Spleen (tissue), 11 donors: ENCODE measurements around the gene PREP. TPM values are rescaled to one million over a fixed set of nuclear protein-coding genes. Genes with fewer than 3 reads are reported as not detected.

Source experiments
- DNase-seq: peaks from one replicate; pipeline ENCODE4 v3.0.0-alpha.2; 2020
- H3K27ac ChIP-seq, 8 donors: fragments of 200-600 bp; sonication (generic) in 7 of 8; 1 replicate in 4 of 8; 2 replicates in 4 of 8; pipeline versions ENCODE4 v1.5.0 to v1.8.0; 2016 to 2021; ENCODE audit warnings: inconsistent platforms in 4 of 8, mild to moderate bottlenecking in 4 of 8, moderate library complexity in 1 of 8
- H3K27me3 ChIP-seq, 7 donors: fragments of 200-600 bp; sonication (generic) in 6 of 7; replicated peaks in 1 of 7; 1 replicate in 4 of 7; 2 replicates in 3 of 7; pipeline versions ENCODE4 v1.5.0 to v1.8.0; 2016 to 2021; ENCODE audit warnings: inconsistent platforms in 3 of 7, mild to moderate bottlenecking in 1 of 7
- H3K36me3 ChIP-seq, 6 donors: fragments of 200-600 bp; sonication (generic) in 5 of 6; 1 replicate in 4 of 6; 2 replicates in 2 of 6; pipeline versions ENCODE4 v1.5.0 to v1.8.0; 2016 to 2021; ENCODE audit warnings: inconsistent platforms in 2 of 6
- H3K4me1 ChIP-seq, 6 donors: fragments of 200-600 bp; sonication (generic) in 5 of 6; 1 replicate in 3 of 6; 2 replicates in 3 of 6; pipeline versions ENCODE4 v1.5.0 to v1.8.0; 2016 to 2021; ENCODE audit warnings: inconsistent platforms in 3 of 6
- H3K4me3 ChIP-seq, 8 donors: fragments of 200-600 bp; sonication (generic) in 7 of 8; 1 replicate in 4 of 8; 2 replicates in 4 of 8; pipeline versions ENCODE4 v1.5.0 to v1.8.0; 2016 to 2021; ENCODE audit warnings: inconsistent platforms in 4 of 8, mild to moderate bottlenecking in 4 of 8, moderate library complexity in 2 of 8
- H3K9me3 ChIP-seq, 8 donors: fragments of 200-600 bp; sonication (generic) in 7 of 8; 1 replicate in 4 of 8; 2 replicates in 4 of 8; pipeline versions ENCODE4 v1.5.0 to v1.8.0; 2016 to 2021; ENCODE audit warnings: inconsistent platforms in 4 of 8
- POLR2A ChIP-seq, 3 donors: fragments of 450-650 bp; IDR thresholded peaks; one replicate each; pipeline ENCODE4 v1.5.1; 2017; ENCODE audit warnings: antibody characterized with exemption in 3 of 3, mild to moderate bottlenecking in 1 of 3
- POLR2AphosphoS5 ChIP-seq, 3 donors: sonication (generic); formaldehyde crosslinking; IDR thresholded peaks; one replicate each; pipeline ENCODE4 v1.5.1; 2017; ENCODE audit warnings: antibody characterized with exemption in 3 of 3
- WGBS, 5 donors: extraction: QIAGEN DNeasy Blood & Tissue Kit in 3 of 5; methylation state at CpG; one replicate each; pipeline versions ENCODE4 v1.1.5 to v1.1.7; 2013 to 2018; 5-methylcytosine and 5-hydroxymethylcytosine counted together
- intact Hi-C: fragments of 100-400 bp; cut with DNase I; formaldehyde crosslinking; loops from one replicate; pipeline ENCODE4 v1.15.0; 2023; ENCODE audit warnings: low total_unique reads
- polyA plus RNA-seq, 3 donors: library from polyadenylated mRNA; stranded (reverse); fragments of 200-250 nt; gene quantifications; one replicate each; pipeline ENCODE4 v1.2.1, GENCODE V29; 2013
- total RNA-seq, 7 donors: library from RNA; depleted of rRNA in 3 of 7; stranded (reverse); fragments of >200 nt in 3 of 7; fragmentation: NEBNext Ultra II Directional in 4 of 7; extraction: Animal tissue kit (Norgen Biotek cat#: 25700) in 4 of 7; gene quantifications; one replicate each; pipeline versions ENCODE4 v1.1.0 to v1.2.1, GENCODE V29; 2016 to 2021
- TF ChIP-seq, protein P1 (sequence below), 11 experiments: fragments of 200-600 bp in 7 of 11; fragments of 450-650 bp in 4 of 11; sonication (generic) in 4 of 11; IDR thresholded peaks in 8 of 11; conservative IDR thresholded peaks in 3 of 11; 1 replicate in 7 of 11; 2 replicates in 4 of 11; pipeline versions ENCODE4 v1.4.0 to v1.8.0; 2016 to 2021; ENCODE audit warnings: antibody characterized with exemption in 11 of 11, inconsistent platforms in 4 of 11, mild to moderate bottlenecking in 1 of 11
- donor health status: healthy with polysubstance abuse.
- donor health status: DM: no; HTN: no; CAD: no; lungs with moderate emphysema.
- donor health status: DM: no; HTN: no; CAD: no.
- donor health status: Bipolar disorder and iron deficiency.
- donor health status: healthy.
- donor health status: DM: no; HTN: no; CAD: no.
- donor health status: DM: yes; HTN: yes; CAD: no.

Gene PREP
- total and polyA plus RNA-seq, 10 donors, result 9.8 to 22.9 (median 18.5) TPM

DNA sequence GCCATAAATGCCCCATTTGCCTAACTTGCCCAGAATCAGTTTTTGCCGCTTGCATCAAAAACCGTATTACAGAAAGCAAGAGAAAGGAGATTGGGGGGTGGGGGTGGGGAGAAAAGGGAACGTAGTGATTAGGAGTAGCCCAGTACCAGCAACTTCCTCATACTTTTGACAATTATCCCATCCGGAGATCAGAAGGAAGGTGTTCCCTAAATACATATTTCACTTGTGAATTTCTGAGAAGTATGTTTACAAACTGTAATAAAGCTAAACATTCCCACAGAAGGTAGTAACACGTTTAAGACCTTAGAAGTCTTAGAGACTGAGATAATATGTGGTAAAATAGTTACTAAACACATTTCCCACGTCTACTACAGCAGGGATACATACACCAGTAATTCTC is 14.5 kb downstream of the PREP start:
- 58 to 84% (median 73%) methylated on average over 6 of the region's 6 CpGs for WGBS, 5 donors
- intact Hi-C loops, result no loop called here
- Histone ChIP-seq H3K4me3 (no peak overlapping the region), H3K27ac (no peak overlapping the region), H3K9me3 (no peaks in the 10 kb centered on the region), H3K27me3 (no peaks in the 10 kb centered on the region), H3K4me1 (peaks cover 0 to 8% (median 0%) of the 10 kb centered on the region in 6 donors), H3K36me3 (peaks cover 0 to 73% (median 0%) of the 10 kb centered on the region in 6 donors)
- DNase-seq, result no peak
- TF ChIP-seq, protein P1, sequence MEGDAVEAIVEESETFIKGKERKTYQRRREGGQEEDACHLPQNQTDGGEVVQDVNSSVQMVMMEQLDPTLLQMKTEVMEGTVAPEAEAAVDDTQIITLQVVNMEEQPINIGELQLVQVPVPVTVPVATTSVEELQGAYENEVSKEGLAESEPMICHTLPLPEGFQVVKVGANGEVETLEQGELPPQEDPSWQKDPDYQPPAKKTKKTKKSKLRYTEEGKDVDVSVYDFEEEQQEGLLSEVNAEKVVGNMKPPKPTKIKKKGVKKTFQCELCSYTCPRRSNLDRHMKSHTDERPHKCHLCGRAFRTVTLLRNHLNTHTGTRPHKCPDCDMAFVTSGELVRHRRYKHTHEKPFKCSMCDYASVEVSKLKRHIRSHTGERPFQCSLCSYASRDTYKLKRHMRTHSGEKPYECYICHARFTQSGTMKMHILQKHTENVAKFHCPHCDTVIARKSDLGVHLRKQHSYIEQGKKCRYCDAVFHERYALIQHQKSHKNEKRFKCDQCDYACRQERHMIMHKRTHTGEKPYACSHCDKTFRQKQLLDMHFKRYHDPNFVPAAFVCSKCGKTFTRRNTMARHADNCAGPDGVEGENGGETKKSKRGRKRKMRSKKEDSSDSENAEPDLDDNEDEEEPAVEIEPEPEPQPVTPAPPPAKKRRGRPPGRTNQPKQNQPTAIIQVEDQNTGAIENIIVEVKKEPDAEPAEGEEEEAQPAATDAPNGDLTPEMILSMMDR (IDR thresholded peaks at IDR 0.05 in 8 of 11, conservative IDR thresholded peaks at IDR 0.05 in 3 of 11), result no peak
- TF ChIP-seq POLR2A (IDR thresholded peaks at IDR 0.05) (no peak), POLR2AphosphoS5 (IDR thresholded peaks at IDR 0.05) (no peak)

DNA sequence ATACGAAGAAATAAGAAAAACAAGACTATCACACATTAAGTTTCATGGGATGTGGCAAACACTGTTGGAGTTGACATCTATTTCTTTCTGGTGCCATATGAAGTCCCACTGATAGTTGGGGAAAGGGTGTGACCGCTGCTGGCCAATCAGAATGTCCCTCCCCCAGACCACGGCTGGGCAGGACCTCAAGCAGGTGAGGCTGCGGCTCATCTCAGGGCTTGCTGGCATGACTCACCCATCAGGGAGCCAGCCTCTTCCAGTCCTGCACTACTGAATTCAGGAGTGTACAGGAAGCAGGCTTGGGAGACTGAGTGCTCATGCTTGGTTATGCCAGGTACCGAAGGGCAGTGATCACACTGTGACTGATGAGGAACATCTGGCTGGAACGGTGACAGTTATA is 18.9 kb downstream of the PREP start:
- H3K36me3 ChIP-seq, result peaks cover 0 to 50% (median 0%) of the 10 kb centered on the region in 6 donors
- no peaks in the 10 kb centered on the region for H3K27me3 ChIP-seq
- no peak for TF ChIP-seq POLR2AphosphoS5 (IDR thresholded peaks at IDR 0.05)
- TF ChIP-seq, protein P1 (IDR thresholded peaks at IDR 0.05 in 8 of 11, conservative IDR thresholded peaks at IDR 0.05 in 3 of 11), result no peak
- TF ChIP-seq POLR2A (IDR thresholded peaks at IDR 0.05), result no peak
- intact Hi-C loops, result no loop called here
- H3K4me1 ChIP-seq, result peaks cover 0 to 18% (median 0%) of the 10 kb centered on the region in 6 donors
- no peak overlapping the region for H3K27ac ChIP-seq
- no peak for DNase-seq
- no peaks in the 10 kb centered on the region for H3K9me3 ChIP-seq
- 93 to 97% (median 94%) methylated on average over 6 of the region's 6 CpGs for WGBS, 5 donors
- no peak overlapping the region for H3K4me3 ChIP-seq

DNA sequence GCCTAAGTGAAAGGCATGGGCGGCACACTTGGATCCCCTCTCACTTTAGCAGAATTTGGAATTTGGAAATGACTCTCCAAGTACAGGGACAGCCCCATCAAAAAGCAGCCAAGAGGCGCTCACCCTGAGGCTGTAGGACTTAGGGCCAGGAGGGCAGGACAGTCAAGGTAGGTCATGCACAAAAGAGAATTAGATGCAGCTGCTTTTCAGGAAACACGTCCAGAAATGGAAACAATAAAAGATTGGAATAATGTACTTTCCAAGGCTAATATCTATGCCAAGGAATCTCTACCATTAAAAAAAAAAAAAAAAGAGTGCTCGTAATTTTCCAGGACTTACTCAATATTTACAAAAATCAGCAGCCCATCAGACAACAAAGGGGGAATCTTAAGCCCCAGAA is 19.9 kb downstream of the PREP start:
- Histone ChIP-seq H3K9me3 (no peaks in the 10 kb centered on the region), H3K4me1 (peaks cover 0 to 14% (median 0%) of the 10 kb centered on the region in 6 donors), H3K4me3 (no peak overlapping the region), H3K36me3 (peaks cover 0 to 41% (median 0%) of the 10 kb centered on the region in 6 donors), H3K27ac (no peak overlapping the region), H3K27me3 (no peaks in the 10 kb centered on the region)
- no peak for TF ChIP-seq POLR2A (IDR thresholded peaks at IDR 0.05)
- TF ChIP-seq, protein P1 (IDR thresholded peaks at IDR 0.05 in 8 of 11, conservative IDR thresholded peaks at IDR 0.05 in 3 of 11), result no peak
- no peak for TF ChIP-seq POLR2AphosphoS5 (IDR thresholded peaks at IDR 0.05)
- no peak for DNase-seq
- intact Hi-C loops, result no loop called here
- 72 to 85% (median 83%) methylated on average over 4 of the region's 4 CpGs for WGBS, 5 donors

DNA sequence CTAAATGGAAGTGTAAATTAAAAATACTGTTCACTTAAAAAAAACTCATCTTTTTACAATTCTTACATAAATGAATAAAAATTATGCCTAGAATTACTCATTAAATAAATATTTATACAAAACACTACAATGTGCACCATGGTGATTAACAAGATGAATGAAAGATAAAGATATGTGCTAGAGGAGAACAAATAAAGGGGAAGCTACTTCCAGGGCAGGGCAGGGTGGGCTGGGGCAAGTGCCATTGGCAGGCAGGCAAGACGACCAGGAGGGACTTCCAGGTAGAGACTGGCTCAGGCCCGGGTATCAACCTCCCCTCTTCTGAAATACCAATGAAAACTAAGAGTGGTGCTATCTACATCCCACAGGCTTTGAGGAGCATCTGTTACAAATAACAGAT is 20.4 kb downstream of the PREP start:
- H3K9me3 ChIP-seq, result no peaks in the 10 kb centered on the region
- H3K27me3 ChIP-seq, result no peaks in the 10 kb centered on the region
- WGBS, 5 donors, result 64 to 95% (median 84%) methylated on average over 2 of the region's 2 CpGs
- no peak for DNase-seq
- no peak for TF ChIP-seq POLR2A (IDR thresholded peaks at IDR 0.05)
- TF ChIP-seq, protein P1 (IDR thresholded peaks at IDR 0.05 in 8 of 11, conservative IDR thresholded peaks at IDR 0.05 in 3 of 11), result no peak
- no peak for TF ChIP-seq POLR2AphosphoS5 (IDR thresholded peaks at IDR 0.05)
- intact Hi-C loops, result no loop called here
- peaks cover 0 to 40% (median 2%) of the 10 kb centered on the region in 6 donors for H3K36me3 ChIP-seq
- H3K4me1 ChIP-seq, result peaks cover 0 to 12% (median 0%) of the 10 kb centered on the region in 6 donors
- no peak overlapping the region for H3K27ac ChIP-seq
- H3K4me3 ChIP-seq, result no peak overlapping the region
